ENCODE data around the gene PRKCQ.

DNA sequence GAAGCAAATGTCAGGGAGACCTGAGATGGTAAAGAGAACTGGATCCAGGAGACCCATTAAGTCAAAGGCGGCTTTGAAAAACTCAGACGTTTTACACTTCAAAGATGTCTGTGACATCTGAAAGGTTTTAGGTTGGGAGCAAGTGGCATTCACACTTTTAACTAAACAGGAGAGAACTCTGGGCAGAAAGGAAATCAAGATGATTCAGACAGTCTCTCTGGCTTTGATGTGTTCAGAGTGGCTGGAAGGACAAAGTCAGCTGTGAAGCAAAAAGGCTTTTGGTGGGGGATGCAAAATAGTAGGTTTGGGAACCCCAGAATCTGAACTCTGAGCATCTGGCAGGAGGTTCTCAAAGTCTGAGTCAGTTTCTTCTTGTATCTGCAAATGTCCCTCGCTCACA lies 66.6 kb downstream of the PRKCQ start:
- TF ChIP-seq, protein P1, sequence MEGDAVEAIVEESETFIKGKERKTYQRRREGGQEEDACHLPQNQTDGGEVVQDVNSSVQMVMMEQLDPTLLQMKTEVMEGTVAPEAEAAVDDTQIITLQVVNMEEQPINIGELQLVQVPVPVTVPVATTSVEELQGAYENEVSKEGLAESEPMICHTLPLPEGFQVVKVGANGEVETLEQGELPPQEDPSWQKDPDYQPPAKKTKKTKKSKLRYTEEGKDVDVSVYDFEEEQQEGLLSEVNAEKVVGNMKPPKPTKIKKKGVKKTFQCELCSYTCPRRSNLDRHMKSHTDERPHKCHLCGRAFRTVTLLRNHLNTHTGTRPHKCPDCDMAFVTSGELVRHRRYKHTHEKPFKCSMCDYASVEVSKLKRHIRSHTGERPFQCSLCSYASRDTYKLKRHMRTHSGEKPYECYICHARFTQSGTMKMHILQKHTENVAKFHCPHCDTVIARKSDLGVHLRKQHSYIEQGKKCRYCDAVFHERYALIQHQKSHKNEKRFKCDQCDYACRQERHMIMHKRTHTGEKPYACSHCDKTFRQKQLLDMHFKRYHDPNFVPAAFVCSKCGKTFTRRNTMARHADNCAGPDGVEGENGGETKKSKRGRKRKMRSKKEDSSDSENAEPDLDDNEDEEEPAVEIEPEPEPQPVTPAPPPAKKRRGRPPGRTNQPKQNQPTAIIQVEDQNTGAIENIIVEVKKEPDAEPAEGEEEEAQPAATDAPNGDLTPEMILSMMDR (conservative IDR thresholded peaks at IDR 0.05; ENCODE audit: low read length): no peak
- no peak for TF ChIP-seq EZH2phosphoT487 (IDR thresholded peaks at IDR 0.05; ENCODE audit: borderline replicate concordance, low read depth, low read length)

Data from OCI-LY7 (cell line).